Activated CD8-positive, alpha-beta T cell treated with anti-CD3 and anti-CD28 coated beads, Interleukin-2, amount 10 ng/mL, durations not matched to agents 7 days and 5 days (primary cell): ENCODE results near the gene PKP4. TPM values are rescaled to one million over a fixed set of nuclear protein-coding genes. Genes with fewer than 3 reads are reported as not detected.

ENCODE experiments used
- ATAC-seq: fragments of 150-1000 bp; cut with Tn5 transposase; one replicate; pipeline ENCODE4 v1.10.0; 2021; ENCODE audit warnings: moderate library complexity
- CTCF ChIA-PET: fragments of 350-600 bp; sonication (Branson Sonifier 250); formaldehyde crosslinking; loops from one replicate; lab custom pipeline; 2021; ENCODE audit warnings: antibody characterized with exemption; lab: Charles Lee
- POLR2A ChIA-PET: fragments of 350-600 bp; sonication (Branson Sonifier 250); formaldehyde crosslinking; loops from one replicate; lab custom pipeline; 2021; ENCODE audit warnings: antibody characterized with exemption; lab: Charles Lee
- DNase-seq: peaks from one replicate; pipeline ENCODE4 v3.0.0-alpha.2; 2020
- H3K27ac Mint-ChIP-seq: one replicate; pipeline ENCODE4 v1.8.0; 2021; ENCODE audit warnings: mild to moderate bottlenecking, mixed read lengths
- H3K27me3 Mint-ChIP-seq: one replicate; pipeline ENCODE4 v1.8.0; 2021; ENCODE audit warnings: low read depth, mixed read lengths
- H3K36me3 Mint-ChIP-seq: one replicate; pipeline ENCODE4 v1.8.0; 2021; ENCODE audit warnings: low read depth, mixed read lengths
- H3K4me1 Mint-ChIP-seq: one replicate; pipeline ENCODE4 v1.8.0; 2021; ENCODE audit warnings: low read depth, mixed read lengths
- H3K4me3 Mint-ChIP-seq: one replicate; pipeline ENCODE4 v1.8.0; 2021; ENCODE audit warnings: mild to moderate bottlenecking, mixed read lengths
- H3K9me3 Mint-ChIP-seq: one replicate; pipeline ENCODE4 v1.8.0; 2022; ENCODE audit warnings: mixed read lengths; ENCODE audit not compliant: insufficient read depth
- total RNA-seq, 2 experiments: library from RNA; stranded (reverse); gene quantifications; one replicate each; pipeline ENCODE4 v1.2.3, GENCODE V29; 2021

Gene PKP4
- total RNA-seq, 2 experiments from 2014 or later: 32.9 to 35.8 TPM

GRCh38 chr2:158488442-158489216 is 31.9 kb downstream of the PKP4 start:
- ChIA-PET POLR2A (no interaction called here), CTCF (no interaction called here)

DNA sequence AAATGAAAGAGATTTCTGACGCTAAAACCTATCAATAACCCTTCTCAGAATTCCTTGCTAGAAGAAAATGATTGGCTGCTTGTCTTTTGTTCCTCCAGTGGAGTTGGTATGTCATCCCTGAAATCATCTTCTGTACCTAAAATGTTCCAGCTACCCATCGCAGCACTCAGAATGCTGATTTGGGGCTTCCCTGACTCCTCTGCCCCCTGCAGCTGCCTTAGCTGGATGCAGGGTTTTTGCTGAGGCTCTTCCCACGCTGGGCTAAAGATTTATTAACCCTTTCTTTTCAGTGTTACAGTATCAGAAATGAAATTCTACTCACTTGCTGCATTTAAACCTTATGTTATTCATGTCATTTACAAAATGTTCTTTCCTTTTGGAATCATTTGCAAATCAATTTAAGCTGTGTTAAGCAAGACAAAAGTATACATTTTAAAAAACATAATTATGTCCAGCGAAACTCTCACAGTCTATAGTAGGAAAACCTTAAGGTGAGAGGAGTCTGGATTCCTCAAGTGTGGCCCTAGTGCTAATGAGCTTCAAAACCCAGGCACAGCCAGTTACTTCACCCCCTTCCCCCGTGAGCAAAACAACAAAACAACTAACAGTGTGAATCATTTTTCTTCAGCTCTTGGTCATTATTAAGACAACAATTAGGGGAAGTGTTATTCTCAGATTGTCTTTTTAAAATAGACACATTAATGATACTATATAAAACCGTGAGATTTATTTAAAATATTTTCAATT is 32.8 kb downstream of the PKP4 start:
- Mint-ChIP-seq H3K36me3 (no peaks in the 10 kb centered on the region), H3K9me3 (no peaks in the 10 kb centered on the region), H3K4me1 (peaks cover 5% of the 10 kb centered on the region), H3K4me3 (no peak overlapping the region), H3K27me3 (no peaks in the 10 kb centered on the region), H3K27ac (no peak overlapping the region)
- no peak for ATAC-seq
- POLR2A ChIA-PET: no interaction called here
- DNase-seq: no peak
- CTCF ChIA-PET: no interaction called here

More at GRCh38 chr2:158488442-158489216, 31.9 kb downstream of the PKP4 start:
- Mint-ChIP-seq H3K9me3 (no peaks in the 10 kb centered on the region), H3K4me3 (no peak overlapping the region), H3K4me1 (peaks cover 8% of the 10 kb centered on the region), H3K27me3 (no peaks in the 10 kb centered on the region), H3K27ac (no peak overlapping the region), H3K36me3 (no peaks in the 10 kb centered on the region)
- ATAC-seq (no peak), DNase-seq (no peak)

GRCh38 chr2:158491072-158491471 is 34.3 kb downstream of the PKP4 start:
- CTCF ChIA-PET: no interaction called here
- ATAC-seq: no peak
- POLR2A ChIA-PET: no interaction called here

GRCh38 chr2:158493458-158493857 is 36.7 kb downstream of the PKP4 start:
- CTCF ChIA-PET: no interaction called here
- POLR2A ChIA-PET: no interaction called here
- Mint-ChIP-seq H3K4me1 (no peaks in the 10 kb centered on the region), H3K36me3 (no peaks in the 10 kb centered on the region), H3K4me3 (no peak overlapping the region), H3K27me3 (no peaks in the 10 kb centered on the region), H3K27ac (no peak overlapping the region), H3K9me3 (no peaks in the 10 kb centered on the region)
- ATAC-seq: no peak
- DNase-seq: no peak

More at GRCh38 chr2:158491072-158491471, 34.3 kb downstream of the PKP4 start:
- no peak overlapping the region for H3K4me3 Mint-ChIP-seq
- no peak overlapping the region for H3K27ac Mint-ChIP-seq
- H3K27me3 Mint-ChIP-seq: no peaks in the 10 kb centered on the region
- no peaks in the 10 kb centered on the region for H3K4me1 Mint-ChIP-seq
- H3K9me3 Mint-ChIP-seq: no peaks in the 10 kb centered on the region
- H3K36me3 Mint-ChIP-seq: no peaks in the 10 kb centered on the region
- DNase-seq: no peak

DNA sequence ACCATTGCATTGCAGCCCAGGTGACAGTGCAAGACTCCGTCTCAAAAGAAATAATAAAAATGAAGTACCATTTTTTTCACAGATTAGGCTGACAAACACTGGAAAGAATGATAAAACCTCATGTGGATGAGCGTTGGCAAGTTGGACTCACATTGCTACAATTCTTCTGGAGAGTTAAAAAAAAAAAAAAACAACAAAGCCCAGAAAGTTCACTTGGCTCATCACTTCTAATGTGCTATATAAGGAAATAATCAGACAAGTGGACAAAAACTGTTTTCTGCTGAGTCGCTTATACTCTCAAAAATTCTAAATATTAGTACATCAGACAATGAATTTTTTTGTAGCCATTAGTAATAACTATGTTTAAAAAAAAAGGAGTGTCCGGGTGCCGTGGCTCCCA is 38.4 kb downstream of the PKP4 start:
- ChIA-PET CTCF (no interaction called here), POLR2A (no interaction called here)
- ATAC-seq (no peak), DNase-seq (no peak)
- H3K9me3 Mint-ChIP-seq: no peaks in the 10 kb centered on the region
- H3K27ac Mint-ChIP-seq: no peak overlapping the region
- no peaks in the 10 kb centered on the region for H3K36me3 Mint-ChIP-seq
- no peaks in the 10 kb centered on the region for H3K4me1 Mint-ChIP-seq
- H3K27me3 Mint-ChIP-seq: no peaks in the 10 kb centered on the region
- no peak overlapping the region for H3K4me3 Mint-ChIP-seq

DNA sequence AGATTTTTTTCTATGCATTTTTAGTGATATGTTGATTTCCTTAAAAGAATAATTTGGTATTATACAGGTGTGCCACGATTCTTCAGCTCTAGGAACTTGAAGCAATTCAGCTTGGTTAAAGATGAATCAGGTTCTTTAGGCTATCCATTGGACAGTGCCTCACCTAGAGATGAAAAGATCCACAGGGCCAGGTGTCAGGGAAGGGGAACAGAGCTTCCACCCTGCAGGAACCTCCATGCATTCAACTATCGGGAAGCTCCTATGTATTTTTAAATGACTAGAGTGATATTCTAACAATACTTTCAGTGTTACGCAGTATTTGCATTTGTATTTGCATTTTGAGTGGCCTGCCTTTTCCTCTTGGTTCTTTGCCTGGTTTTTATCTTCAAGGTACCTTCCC is 40.2 kb downstream of the PKP4 start:
- Mint-ChIP-seq H3K36me3 (no peaks in the 10 kb centered on the region), H3K4me1 (no peaks in the 10 kb centered on the region), H3K27me3 (no peaks in the 10 kb centered on the region), H3K27ac (no peak overlapping the region), H3K9me3 (no peaks in the 10 kb centered on the region), H3K4me3 (no peak overlapping the region)
- ATAC-seq (no peak), DNase-seq (no peak)
- CTCF ChIA-PET: no interaction called here
- POLR2A ChIA-PET: no interaction called here

GRCh38 chr2:158497486-158497885 is 40.7 kb downstream of the PKP4 start:
- no peak overlapping the region for H3K4me3 Mint-ChIP-seq

GRCh38 chr2:158498043-158498748 is 41.4 kb downstream of the PKP4 start:
- Mint-ChIP-seq H3K27me3 (no peaks in the 10 kb centered on the region), H3K36me3 (no peaks in the 10 kb centered on the region), H3K27ac (no peak overlapping the region), H3K9me3 (no peaks in the 10 kb centered on the region), H3K4me1 (no peaks in the 10 kb centered on the region), H3K4me3 (no peak overlapping the region)
- ChIA-PET POLR2A (no interaction called here), CTCF (no interaction called here)
- DNase-seq (no peak), ATAC-seq (no peak)

More at GRCh38 chr2:158497486-158497885, 40.7 kb downstream of the PKP4 start:
- Mint-ChIP-seq H3K27me3 (no peaks in the 10 kb centered on the region), H3K27ac (no peak overlapping the region), H3K36me3 (no peaks in the 10 kb centered on the region), H3K4me1 (no peaks in the 10 kb centered on the region), H3K9me3 (no peaks in the 10 kb centered on the region)
- ChIA-PET CTCF (no interaction called here), POLR2A (no interaction called here)
- DNase-seq: no peak
- no peak for ATAC-seq

- Mint-ChIP-seq H3K27ac (no peak overlapping the region), H3K27me3 (no peaks in the 10 kb centered on the region), H3K4me3 (no peak overlapping the region), H3K9me3 (no peaks in the 10 kb centered on the region), H3K36me3 (no peaks in the 10 kb centered on the region), H3K4me1 (no peaks in the 10 kb centered on the region)
- ATAC-seq (no peak), DNase-seq (no peak)
- POLR2A ChIA-PET: no interaction called here
- CTCF ChIA-PET: no interaction called here
Observed at GRCh38 chr2:158498749-158499136, 42.0 kb downstream of the PKP4 start.

GRCh38 chr2:158499383-158499782 is 42.6 kb downstream of the PKP4 start:
- ChIA-PET POLR2A (no interaction called here), CTCF (no interaction called here)

GRCh38 chr2:158500333-158500732 is 43.6 kb downstream of the PKP4 start:
- H3K4me1 Mint-ChIP-seq: no peaks in the 10 kb centered on the region
- H3K27me3 Mint-ChIP-seq: no peaks in the 10 kb centered on the region
- POLR2A ChIA-PET: no interaction called here
- no peaks in the 10 kb centered on the region for H3K9me3 Mint-ChIP-seq
- no peaks in the 10 kb centered on the region for H3K36me3 Mint-ChIP-seq
- ATAC-seq: no peak
- no peak overlapping the region for H3K4me3 Mint-ChIP-seq
- DNase-seq: no peak
- CTCF ChIA-PET: no interaction called here
- no peak overlapping the region for H3K27ac Mint-ChIP-seq

More at GRCh38 chr2:158499383-158499782, 42.6 kb downstream of the PKP4 start:
- H3K27me3 Mint-ChIP-seq: no peaks in the 10 kb centered on the region
- DNase-seq: no peak
- ATAC-seq: no peak
- no peaks in the 10 kb centered on the region for H3K9me3 Mint-ChIP-seq
- H3K27ac Mint-ChIP-seq: no peak overlapping the region
- H3K4me3 Mint-ChIP-seq: no peak overlapping the region
- H3K36me3 Mint-ChIP-seq: no peaks in the 10 kb centered on the region
- no peaks in the 10 kb centered on the region for H3K4me1 Mint-ChIP-seq

DNA sequence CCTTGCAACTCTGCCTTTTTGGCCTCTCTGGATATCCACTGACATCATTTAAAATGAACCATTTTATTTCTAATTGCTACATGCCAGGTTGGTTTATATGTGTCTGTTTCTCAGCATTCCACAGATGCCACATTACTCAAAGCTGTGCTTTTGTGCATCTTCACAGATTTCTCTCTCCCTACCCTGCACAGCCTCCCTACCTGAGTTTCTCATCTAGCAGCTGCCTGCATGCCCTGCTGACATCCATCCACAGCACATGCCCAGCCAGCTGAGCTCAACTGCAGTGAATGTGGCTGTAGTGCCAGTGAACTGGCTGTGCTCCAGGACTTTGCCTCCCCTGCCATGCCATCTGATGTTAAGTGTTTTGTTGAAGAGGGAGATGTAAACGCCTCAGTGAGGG is 44.5 kb downstream of the PKP4 start:
- no peak overlapping the region for H3K27ac Mint-ChIP-seq
- H3K36me3 Mint-ChIP-seq: no peaks in the 10 kb centered on the region
- no peaks in the 10 kb centered on the region for H3K27me3 Mint-ChIP-seq
- ChIA-PET CTCF (no interaction called here), POLR2A (no interaction called here)
- H3K4me1 Mint-ChIP-seq: no peaks in the 10 kb centered on the region
- H3K4me3 Mint-ChIP-seq: no peak overlapping the region
- H3K9me3 Mint-ChIP-seq: no peaks in the 10 kb centered on the region
- ATAC-seq (no peak), DNase-seq (no peak)
